Measurements from ENCODE around the gene LCK.

LCK gene

GRCh38 chr1:32263744-32264143, 12.7 kb downstream of the LCK start:
- no peaks in the 10 kb centered on the region for H4K20me1 ChIP-seq (ENCODE audit: insufficient read depth, low read length)
- no peak for TF ChIP-seq EZH2phosphoT487 (IDR thresholded peaks at IDR 0.05; ENCODE audit: low read length)
- no peak for TF ChIP-seq CTCF (IDR thresholded peaks at IDR 0.05; ENCODE audit: low read length)
- no peak for TF ChIP-seq EZH2 (optimal IDR thresholded peaks at IDR 0.05; ENCODE audit: low read depth, low read length)
- no peaks in the 10 kb centered on the region for H3K27me3 ChIP-seq (replicated peaks; ENCODE audit: insufficient read depth, low read length)
- no peak overlapping the region for H2AFZ ChIP-seq (ENCODE audit: low read length)
- H3K4me3 ChIP-seq (ENCODE audit: low read length) = no peak overlapping the region
- no peak for DNase-seq
- H3K4me1 ChIP-seq (ENCODE audit: low read length) = peaks cover 9% of the 10 kb centered on the region; the same call in 1 of the 2 replicates
- H3K36me3 ChIP-seq (replicated peaks; ENCODE audit: insufficient read depth, low read length) = no peaks in the 10 kb centered on the region
- no peak overlapping the region for H3K9ac ChIP-seq (ENCODE audit: low read length)
- H3K79me2 ChIP-seq (ENCODE audit: low read length) = no peaks in the 10 kb centered on the region
- H3K9me3 ChIP-seq (replicated peaks; ENCODE audit: insufficient read depth, low read length) = no peaks in the 10 kb centered on the region
- no peak overlapping the region for H3K27ac ChIP-seq (ENCODE audit: low read length)
- H3F3A ChIP-seq (ENCODE audit: insufficient read depth, low read length) = no peaks in the 10 kb centered on the region
- no peaks in the 10 kb centered on the region for H3K9me2 ChIP-seq (replicated peaks; ENCODE audit: insufficient read depth, low read length)
- no peak overlapping the region for H3K4me2 ChIP-seq (ENCODE audit: low read depth, low read length)

DNA sequence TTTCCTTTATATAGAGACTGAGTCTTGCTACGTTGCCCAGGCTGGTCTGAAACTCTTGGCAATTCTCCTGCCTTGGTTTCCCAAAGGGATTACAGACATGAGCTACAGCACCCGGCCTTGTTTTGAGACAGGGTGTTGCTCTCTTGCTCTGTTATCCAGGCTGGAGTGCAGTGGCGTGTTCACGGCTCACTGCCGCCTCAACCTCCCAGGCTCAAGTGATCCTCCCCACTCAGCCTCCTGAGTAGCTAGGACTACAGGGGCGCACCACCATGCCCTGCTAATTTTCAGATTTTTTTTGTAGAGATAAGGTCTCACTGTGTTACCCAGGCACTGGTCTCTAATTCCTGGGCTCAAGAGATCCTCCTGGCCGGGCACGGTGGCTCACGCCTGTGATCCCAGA, 14.8 kb downstream of the LCK start:
- Histone ChIP-seq H3F3A (ENCODE audit: insufficient read depth, low read length) (no peaks in the 10 kb centered on the region), H3K9ac (ENCODE audit: low read length) (no peak overlapping the region), H3K9me2 (replicated peaks; ENCODE audit: insufficient read depth, low read length) (no peaks in the 10 kb centered on the region), H3K27me3 (replicated peaks; ENCODE audit: insufficient read depth, low read length) (no peaks in the 10 kb centered on the region), H3K27ac (ENCODE audit: low read length) (no peak overlapping the region), H4K20me1 (ENCODE audit: insufficient read depth, low read length) (no peaks in the 10 kb centered on the region), H3K4me1 (ENCODE audit: low read length) (peaks cover 9% of the 10 kb centered on the region; the same call in 1 of the 2 replicates), H3K4me3 (ENCODE audit: low read length) (no peak overlapping the region), H3K79me2 (ENCODE audit: low read length) (no peaks in the 10 kb centered on the region), H3K4me2 (ENCODE audit: low read depth, low read length) (no peak overlapping the region), H3K36me3 (replicated peaks; ENCODE audit: insufficient read depth, low read length) (no peaks in the 10 kb centered on the region), H3K9me3 (replicated peaks; ENCODE audit: insufficient read depth, low read length) (no peaks in the 10 kb centered on the region), H2AFZ (ENCODE audit: low read length) (no peak overlapping the region)
- no peak for DNase-seq
- TF ChIP-seq EZH2phosphoT487 (IDR thresholded peaks at IDR 0.05; ENCODE audit: low read length) (no peak), CTCF (IDR thresholded peaks at IDR 0.05; ENCODE audit: low read length) (no peak), EZH2 (optimal IDR thresholded peaks at IDR 0.05; ENCODE audit: low read depth, low read length) (no peak)

DNA sequence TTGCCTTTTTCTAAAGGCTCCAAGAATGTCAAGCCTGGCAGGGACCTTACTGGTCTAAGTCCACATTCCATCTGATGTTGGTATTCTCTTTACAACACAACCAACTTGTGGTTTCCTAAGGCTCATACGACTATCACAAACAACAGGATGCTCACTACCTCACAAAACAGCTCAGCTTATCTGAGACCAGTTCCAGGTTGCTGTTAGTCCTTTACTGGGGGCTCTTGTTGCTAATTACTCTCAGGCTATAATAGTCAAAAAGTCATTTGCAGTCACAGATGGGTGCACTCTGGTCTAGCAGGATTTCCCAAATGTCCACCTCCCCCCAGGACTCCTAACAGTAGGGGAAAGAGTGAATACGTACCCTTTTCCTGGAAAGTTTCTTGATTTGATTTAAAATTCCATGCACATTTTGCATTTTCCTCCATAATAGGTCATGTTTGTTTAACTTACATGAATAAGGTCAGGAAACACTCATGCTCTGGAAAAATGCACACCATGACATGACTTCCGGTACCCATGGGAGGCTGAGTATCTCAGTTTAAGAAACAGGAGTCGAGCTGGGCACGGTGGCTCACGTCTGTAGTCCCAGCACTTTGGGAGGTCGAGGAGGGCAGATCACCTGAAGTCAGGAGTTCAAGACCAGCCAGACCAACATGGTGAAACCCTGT, 16.0 kb downstream of the LCK start:
- H3K4me2 ChIP-seq (ENCODE audit: low read depth, low read length) = no peak overlapping the region
- H3K4me3 ChIP-seq (ENCODE audit: low read length) = no peak overlapping the region
- peaks cover 9% of the 10 kb centered on the region; the same call in 1 of the 2 replicates for H3K4me1 ChIP-seq (ENCODE audit: low read length)
- no peaks in the 10 kb centered on the region for H3K9me3 ChIP-seq (replicated peaks; ENCODE audit: insufficient read depth, low read length)
- no peak overlapping the region for H2AFZ ChIP-seq (ENCODE audit: low read length)
- H4K20me1 ChIP-seq (ENCODE audit: insufficient read depth, low read length) = no peaks in the 10 kb centered on the region
- DNase-seq = no peak
- H3K36me3 ChIP-seq (replicated peaks; ENCODE audit: insufficient read depth, low read length) = no peaks in the 10 kb centered on the region
- H3K27me3 ChIP-seq (replicated peaks; ENCODE audit: insufficient read depth, low read length) = no peaks in the 10 kb centered on the region
- no peak overlapping the region for H3K9ac ChIP-seq (ENCODE audit: low read length)
- no peaks in the 10 kb centered on the region for H3K9me2 ChIP-seq (replicated peaks; ENCODE audit: insufficient read depth, low read length)
- H3F3A ChIP-seq (ENCODE audit: insufficient read depth, low read length) = no peaks in the 10 kb centered on the region
- no peaks in the 10 kb centered on the region for H3K79me2 ChIP-seq (ENCODE audit: low read length)
- no peak overlapping the region for H3K27ac ChIP-seq (ENCODE audit: low read length)
- no peak for TF ChIP-seq EZH2 (optimal IDR thresholded peaks at IDR 0.05; ENCODE audit: low read depth, low read length)
- TF ChIP-seq CTCF (IDR thresholded peaks at IDR 0.05; ENCODE audit: low read length) = no peak
- no peak for TF ChIP-seq EZH2phosphoT487 (IDR thresholded peaks at IDR 0.05; ENCODE audit: low read length)

Data from MM.1S (cell line).